Myocyte (in vitro differentiated cells): ENCODE measurements around the gene ASPDH. TPM values are rescaled to one million over a fixed set of nuclear protein-coding genes. Genes with fewer than 3 reads are reported as not detected.
A peak's percentile ranks its signal among the peaks of the same experiment; 100 is the strongest.
"Not testable (repeated sequence)": the region's sequence is repeated elsewhere in the genome, so short reads cannot be mapped to it uniquely, and the experiment has no call there.

Source experiments
- DNase-seq: peaks from one replicate; pipeline ENCODE4 v3.0.0-alpha.2; 2012; ENCODE audit warnings: low read depth
- total RNA-seq: library from RNA; depleted of rRNA; stranded (reverse); fragments of >200 nt; gene quantifications from 2 replicates; pipeline ENCODE4 v1.2.3, GENCODE V29; 2014

The ASPDH gene
- total RNA-seq, 1 donor from 2014 or later: not detected

GRCh38 chr19:50548191-50549058 is 34.7 kb upstream of the ASPDH start:
- DNase-seq: no peak

GRCh38 chr19:50547385-50548190 is 33.9 kb upstream of the ASPDH start:
- no peak for DNase-seq

DNA sequence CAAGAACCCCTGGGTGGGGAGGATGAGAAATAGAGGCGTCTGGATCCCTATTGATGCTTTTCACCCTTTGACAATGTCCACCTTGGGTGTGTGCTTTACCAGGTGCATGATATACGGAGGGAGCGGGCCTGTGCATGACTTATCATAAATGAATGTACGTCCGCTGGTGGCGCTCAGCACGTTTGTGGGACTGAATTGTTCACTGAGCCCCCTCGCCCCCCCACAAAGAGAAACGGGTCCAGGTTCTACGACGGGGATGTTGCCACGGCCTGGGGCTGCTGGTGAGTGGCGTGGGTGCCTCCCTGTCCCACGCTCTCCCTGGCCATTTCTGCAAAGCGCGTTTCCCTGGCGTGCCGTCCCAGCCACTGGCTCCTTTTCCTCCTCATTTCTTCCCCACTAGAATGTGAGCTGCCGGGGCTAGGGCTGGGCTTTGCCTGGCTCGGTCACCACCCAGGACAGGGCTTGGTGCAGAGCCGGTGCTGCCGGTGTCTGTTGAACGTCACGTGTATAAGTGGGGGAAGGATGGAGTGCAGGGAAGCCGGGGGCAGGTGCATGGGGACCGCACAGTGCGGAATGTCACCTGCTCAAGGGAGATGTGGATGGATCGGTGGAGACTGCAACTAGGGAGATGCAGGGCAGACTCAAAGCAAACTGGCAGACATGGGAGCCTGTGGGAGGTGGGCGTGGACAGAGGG is 33.0 kb upstream of the ASPDH start:
- DNase-seq: no peak

- no peak for DNase-seq
These were observed 29.2 kb upstream of the ASPDH start for GRCh38 chr19:50542943-50543342.

- peak; percentile 88 for DNase-seq
These were observed 24.1 kb upstream of the ASPDH start for GRCh38 chr19:50537769-50538230.

GRCh38 chr19:50537306-50537685 is 23.6 kb upstream of the ASPDH start:
- DNase-seq: no peak

DNA sequence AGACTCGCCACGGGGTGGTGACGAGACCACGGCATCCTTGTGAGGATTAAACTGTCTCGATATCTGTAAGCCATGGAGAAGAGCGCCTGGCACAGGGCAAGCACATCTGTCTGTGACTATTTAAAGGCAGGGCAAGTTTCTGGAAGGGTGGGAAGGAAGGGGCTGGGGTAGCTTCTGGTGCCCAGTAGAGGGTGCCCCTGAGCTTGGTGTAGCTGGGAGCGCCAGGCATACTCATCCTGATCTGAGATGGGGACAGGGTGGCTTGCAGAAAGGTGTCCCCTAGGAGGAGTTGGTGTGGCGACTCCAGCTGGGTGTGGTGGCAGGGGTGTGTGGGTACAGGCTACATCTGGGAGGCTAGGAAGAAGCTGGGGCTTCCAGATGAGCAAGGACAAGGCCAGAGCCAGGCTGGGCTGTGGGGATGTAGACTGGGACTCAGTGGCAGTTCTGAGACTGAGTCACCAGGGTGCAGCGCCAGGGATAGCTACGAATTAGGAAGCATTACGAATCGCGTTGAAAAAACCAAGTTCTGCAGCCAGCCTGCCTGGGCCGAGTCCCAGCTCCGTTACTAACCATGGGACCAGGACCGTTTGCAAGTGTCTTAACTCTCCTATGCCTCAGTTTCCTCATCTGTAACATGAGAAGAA is 23.1 kb upstream of the ASPDH start:
- no peak for DNase-seq

DNA sequence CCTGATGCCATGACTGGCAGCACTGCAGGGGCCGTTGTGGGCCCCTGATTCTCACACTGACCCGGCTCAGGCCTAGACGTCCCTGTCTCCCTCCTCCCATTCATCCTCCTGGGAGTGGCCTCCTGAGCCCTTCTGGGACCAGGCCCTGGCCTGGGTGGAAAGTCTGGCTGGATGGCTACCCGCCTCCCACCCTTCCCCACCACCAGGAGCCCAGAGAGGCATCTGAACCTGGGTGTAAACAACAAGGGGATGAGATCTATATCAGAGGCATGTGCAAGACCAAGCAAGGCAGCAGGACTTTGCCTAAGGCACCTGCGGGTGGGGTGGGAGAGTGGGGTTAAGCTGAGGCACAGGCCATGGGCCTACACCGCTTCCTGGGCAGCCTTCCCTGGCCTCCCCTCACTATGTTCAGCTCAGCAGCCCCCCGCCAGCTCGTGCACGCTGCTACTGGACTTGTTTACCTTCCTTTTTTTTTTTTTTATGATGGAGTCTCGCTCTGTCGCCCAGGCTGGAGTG is 22.0 kb upstream of the ASPDH start:
- DNase-seq: no peak

DNA sequence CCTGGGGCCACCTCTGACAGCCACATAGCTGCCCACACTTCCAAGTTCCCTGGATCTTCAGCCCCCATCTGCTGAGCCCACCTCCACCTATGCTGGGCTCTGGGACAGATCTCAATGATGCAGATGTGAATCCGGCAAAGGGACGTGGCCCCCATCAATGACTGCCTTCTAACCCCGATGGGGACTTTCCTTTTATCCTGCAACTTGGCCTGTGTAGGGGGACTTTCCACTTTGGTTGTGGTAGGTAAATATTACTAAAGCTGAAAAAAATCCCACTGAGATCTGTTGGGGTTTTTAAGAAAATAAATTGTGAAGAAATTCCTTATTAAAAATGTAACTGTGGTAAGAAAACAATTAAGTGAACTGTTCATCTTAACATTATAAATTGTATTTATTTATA is 20.8 kb upstream of the ASPDH start:
- DNase-seq: no peak

- no peak for DNase-seq
These were observed 19.2 kb upstream of the ASPDH start for GRCh38 chr19:50532952-50533351.

DNA sequence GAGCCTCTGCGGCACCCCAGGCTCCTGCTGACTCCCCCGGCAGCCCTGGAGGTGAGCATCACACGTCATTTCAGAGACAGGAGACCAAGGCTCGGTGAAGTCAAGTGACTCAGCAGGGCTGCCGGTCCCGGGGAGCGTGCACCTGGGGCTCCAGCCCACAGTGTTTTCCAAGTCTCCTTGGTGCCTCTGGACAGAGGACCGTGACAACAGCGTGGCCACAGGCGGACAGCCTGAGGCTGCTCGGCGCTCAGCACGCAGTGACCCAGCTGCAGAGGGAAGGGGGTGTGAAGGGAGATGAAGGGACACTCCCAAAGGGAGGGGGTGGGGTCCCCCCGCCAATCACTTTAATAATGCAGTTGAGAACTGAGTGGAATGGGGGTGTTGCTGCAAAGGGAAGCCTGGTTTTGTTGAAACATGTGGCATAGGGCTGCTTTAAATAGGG is 17.5 kb upstream of the ASPDH start:
- DNase-seq: no peak

- not testable (repeated sequence) for DNase-seq
These were observed 14.3 kb upstream of the ASPDH start for GRCh38 chr19:50528052-50528451.

DNA sequence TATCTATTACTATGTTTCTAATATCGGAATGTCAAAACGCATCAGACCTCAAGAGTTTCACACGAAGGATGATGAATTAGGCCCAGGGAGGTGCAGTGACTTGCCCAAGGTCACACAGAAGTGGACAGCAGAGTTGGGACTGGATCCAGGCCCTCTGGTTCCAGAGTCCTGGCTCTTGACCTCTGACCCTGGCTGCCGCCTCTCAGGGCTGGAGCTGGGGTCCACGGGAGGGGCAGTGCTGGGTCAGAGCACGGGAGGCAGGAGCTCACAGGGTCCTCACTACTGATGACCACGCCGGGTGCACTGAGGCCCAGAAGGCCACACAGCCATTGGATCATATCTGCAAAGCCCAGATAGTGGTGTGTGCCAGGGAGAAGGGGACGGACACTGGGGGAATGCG is 9.2 kb upstream of the ASPDH start:
- no peak for DNase-seq

DNA sequence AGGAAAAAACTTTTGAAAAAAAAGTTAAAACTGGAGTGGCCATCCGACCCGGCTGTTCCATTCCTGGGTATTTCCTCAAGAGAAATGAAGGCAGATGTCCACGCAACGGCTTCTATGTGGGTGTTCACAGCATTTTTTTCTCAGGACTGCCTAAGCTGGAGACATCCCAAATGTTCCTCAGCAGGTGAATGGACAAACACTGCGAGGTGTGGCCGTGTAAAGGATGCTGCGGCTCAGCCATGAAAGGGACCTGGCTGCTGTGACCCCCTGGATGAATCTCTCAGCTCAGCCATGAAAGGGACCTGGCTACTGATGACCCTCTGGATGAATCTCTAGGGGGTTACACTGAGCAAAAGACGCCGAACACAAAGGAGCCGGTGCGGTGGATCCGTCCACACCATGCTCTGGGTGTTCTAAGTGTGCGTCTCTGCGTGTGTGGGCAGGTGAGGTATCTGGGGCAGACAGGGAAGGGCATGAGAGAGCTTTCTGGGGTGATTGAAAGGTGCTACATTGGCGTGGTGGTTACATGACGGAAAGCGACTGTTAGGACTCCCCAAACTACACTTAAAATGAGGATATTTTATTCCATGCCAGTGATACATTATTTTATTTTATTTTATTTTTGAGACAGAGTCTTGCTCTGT is 7.2 kb upstream of the ASPDH start:
- no peak for DNase-seq

DNA sequence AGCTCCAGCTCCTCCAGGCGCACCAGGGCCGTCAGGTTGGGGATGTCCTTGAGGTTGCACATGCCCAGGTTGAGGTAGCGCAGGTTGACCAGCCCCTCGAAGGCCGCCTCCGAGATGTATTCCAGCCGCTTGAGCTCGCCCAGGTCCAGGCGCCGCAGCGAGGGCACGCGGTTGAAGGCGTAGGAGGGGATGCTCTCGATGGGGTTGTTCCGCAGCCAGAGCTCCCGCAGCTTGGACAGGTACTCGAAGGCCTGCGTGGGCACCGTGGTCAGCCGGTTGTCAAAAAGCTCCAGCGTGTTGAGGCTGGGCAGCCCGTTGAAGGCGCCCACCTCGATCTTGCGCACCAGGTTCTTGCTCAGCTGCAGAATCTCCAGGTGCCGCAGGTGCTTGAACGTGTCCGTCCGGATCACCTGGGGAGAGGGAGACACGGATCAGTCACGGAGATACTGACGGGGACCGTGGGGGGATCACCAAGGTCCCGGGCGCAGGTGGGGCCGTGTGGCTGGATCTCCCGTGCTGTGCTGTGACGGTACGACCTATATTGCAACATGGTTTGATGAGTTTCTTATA is 5.4 kb upstream of the ASPDH start:
- DNase-seq: no peak

GRCh38 chr19:50518091-50519005 is 4.6 kb upstream of the ASPDH start:
- DNase-seq: no peak

GRCh38 chr19:50517704-50518075 is 4.0 kb upstream of the ASPDH start:
- DNase-seq: no peak

GRCh38 chr19:50516964-50517703 is 3.4 kb upstream of the ASPDH start:
- DNase-seq: no peak
